ENCODE measurements around the gene HDAC7.

The HDAC7 gene

DNA sequence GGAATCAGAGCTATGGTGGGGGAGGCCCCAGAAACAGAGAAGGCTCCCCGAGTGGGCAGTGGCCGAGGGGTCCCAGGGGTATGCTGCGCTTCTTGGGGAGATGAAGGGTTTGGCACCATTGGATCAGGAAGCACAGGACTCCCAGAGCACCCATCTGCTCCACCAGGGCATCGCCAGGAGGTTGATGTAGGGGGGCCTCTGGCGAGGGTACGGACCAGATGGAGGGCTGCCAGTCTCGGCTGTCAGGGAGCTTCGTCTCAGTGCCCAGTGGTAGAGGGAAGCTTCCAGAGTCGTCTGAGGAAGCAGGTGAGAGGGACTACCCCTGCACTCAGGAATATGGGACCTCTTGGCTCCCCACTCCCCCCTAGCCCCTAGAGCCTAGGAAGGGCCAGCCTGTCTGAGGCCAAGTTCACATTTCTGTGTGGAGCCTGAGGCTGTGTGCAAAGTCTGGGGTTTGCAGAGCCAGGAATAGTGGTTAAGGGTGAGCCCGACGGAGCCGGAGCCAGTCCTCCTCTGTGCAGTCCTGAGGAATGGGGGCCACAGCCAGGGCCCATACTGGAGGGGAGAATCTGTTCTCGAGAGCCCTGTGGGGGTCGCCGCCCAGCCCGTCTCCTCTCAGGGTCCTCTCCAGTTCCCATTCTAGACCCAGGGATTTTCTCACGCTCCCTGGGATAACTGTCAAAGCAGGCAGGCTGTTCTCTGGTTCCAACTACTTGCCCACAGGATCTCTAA, 36.5 kb downstream of the HDAC7 start:
- H3K27me3 Mint-ChIP-seq, result no peaks in the 10 kb centered on the region
- no peak for ATAC-seq (ENCODE audit: low read depth)
- no peak overlapping the region for H3K4me3 Mint-ChIP-seq
- peaks cover 9% of the 10 kb centered on the region for H3K4me1 Mint-ChIP-seq
- peak overlapping the region; percentile 42 for H3K27ac Mint-ChIP-seq
- H3K9me3 Mint-ChIP-seq, result no peaks in the 10 kb centered on the region
- no peak for DNase-seq (ENCODE audit: low spot score in 2 of 2)
- H3K36me3 Mint-ChIP-seq, result peaks cover 27% of the 10 kb centered on the region

DNA sequence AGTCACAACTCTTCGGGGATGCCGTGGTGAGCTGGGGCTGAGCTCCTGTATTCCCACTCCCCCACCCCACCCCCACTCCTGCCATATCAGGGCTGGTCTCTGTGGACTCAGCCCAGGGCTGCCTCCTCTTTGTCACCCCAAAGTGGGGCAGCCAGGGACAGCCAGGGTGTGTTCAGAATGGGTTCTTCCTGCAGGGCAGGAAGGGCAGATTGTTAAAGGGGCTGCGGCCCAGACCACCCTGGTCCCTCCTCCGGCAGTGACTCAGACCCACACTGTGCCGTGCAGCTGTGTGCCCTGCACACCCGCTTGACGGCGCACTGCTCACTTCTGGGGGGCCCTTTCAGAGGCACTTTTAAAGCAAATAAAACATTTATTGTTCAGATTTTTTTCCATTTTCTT, 37.3 kb downstream of the HDAC7 start:
- Mint-ChIP-seq H3K9me3 (no peaks in the 10 kb centered on the region), H3K27ac (peak overlapping the region; percentile 42), H3K36me3 (peaks cover 19% of the 10 kb centered on the region), H3K4me3 (no peak overlapping the region), H3K27me3 (no peaks in the 10 kb centered on the region), H3K4me1 (peaks cover 13% of the 10 kb centered on the region)
- DNase-seq (ENCODE audit: low spot score in 2 of 2) (no peak), ATAC-seq (ENCODE audit: low read depth) (no peak)

DNA sequence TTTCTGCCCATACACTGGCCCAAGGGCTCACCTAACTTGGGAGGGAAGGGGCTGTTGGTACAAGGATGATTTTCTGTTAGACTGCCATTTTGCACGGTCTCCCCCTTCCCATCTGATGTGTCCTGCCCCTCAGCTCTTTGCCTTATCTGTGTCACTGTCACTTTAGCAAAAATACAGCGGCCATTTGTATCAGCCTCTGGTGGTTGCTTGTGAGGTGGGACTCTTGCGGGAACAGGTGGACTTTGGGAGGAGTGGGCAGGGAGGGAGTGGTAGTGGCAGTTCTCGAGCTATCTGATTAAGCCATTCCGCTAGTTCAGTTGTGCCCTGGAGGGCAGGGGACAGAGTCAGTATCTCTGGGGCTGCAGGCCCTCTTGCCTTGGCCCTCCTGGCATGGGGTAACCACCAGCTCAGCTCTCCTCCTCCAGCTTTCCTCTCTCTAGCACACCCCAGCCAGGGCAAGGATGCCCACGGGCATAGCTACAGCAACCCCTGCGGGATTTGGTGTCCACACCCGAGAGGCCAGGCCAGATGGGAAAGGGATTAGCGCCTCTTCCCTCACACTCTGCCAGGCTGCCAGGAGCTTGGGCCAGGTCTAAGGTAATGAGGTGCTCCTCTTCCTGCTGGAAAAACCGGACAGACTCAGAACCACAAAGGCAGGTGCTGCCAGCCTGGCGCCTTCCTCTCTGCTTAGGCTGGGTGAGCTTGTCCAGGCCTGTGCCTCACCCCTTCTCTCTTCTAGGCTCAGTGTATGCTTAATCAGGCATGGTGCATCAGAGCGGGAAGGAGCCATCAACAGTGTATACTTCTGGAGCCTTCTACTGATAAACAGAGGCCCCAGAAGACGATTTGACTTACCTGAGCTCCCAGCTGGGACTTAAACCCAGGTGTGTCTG, 38.0 kb downstream of the HDAC7 start:
- Mint-ChIP-seq H3K4me3 (no peak overlapping the region), H3K36me3 (peaks cover 15% of the 10 kb centered on the region), H3K27me3 (no peaks in the 10 kb centered on the region), H3K27ac (peak overlapping the region; percentile 9), H3K9me3 (no peaks in the 10 kb centered on the region), H3K4me1 (peaks cover 13% of the 10 kb centered on the region)
- no peak for ATAC-seq (ENCODE audit: low read depth)
- DNase-seq (ENCODE audit: low spot score in 2 of 2), result no peak

DNA sequence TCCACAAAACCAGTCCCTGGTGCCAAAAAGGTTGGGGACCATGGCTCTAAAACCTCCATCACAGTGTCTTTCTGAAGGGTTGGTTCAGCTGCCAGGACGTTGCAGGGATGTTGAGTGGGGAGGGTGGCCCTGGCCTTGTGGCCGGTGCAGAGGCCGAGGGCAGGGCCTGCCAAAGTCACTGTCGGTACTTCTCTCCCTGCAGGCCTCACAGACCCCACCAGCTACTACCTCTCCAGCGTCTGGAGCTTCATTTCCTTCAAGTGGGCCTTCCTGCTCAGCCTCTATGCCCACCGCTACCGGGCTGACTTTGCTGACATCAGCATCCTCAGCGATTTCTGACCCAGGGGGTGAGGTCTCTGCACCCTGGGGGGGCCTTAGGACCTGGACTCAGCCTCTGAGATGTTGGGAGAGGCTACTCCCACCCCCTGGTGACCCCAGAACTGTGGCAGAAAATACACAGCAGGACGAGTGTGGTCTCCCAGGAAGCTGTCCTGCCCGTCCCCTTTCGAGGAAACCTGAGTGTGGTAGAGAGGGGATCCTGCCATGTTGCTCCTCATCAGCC, 39.7 kb downstream of the HDAC7 start:
- no peaks in the 10 kb centered on the region for H3K9me3 Mint-ChIP-seq
- H3K4me3 Mint-ChIP-seq, result no peak overlapping the region
- no peaks in the 10 kb centered on the region for H3K27me3 Mint-ChIP-seq
- no peak overlapping the region for H3K27ac Mint-ChIP-seq
- ATAC-seq (ENCODE audit: low read depth) (no peak), DNase-seq (ENCODE audit: low spot score in 2 of 2) (no peak)
- H3K4me1 Mint-ChIP-seq, result peaks cover 23% of the 10 kb centered on the region
- peaks cover 5% of the 10 kb centered on the region for H3K36me3 Mint-ChIP-seq

DNA sequence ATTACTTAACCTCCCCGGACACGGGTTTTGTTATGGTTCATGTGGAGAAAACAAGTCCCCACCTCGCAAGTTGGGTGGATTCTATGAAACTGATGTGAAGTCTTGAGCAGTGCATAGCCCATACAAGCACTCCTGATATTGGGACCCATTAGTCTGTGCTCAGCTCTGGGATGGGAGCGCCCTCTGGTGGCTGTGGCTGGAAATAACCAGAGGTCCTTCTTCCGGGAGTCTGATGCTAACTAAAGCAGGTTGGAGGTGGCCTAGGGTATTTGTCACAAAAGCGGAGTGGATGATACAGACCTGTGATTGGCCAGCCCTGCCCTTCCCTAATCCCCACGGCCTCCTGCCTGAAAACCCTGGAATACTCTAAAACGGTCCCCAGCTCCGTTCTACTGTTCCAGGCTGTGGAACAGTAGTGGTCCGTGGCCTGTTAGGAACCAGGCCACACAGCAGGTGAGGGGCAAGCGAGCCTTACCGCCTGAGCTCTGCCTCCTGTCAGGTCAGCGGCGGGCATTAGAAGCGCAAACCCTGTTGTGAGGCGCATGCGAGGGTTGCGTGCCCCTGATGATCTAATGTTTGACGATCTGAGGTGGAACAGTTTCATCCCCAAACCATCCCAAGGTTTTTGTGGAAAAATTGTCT, 40.3 kb downstream of the HDAC7 start:
- no peaks in the 10 kb centered on the region for H3K27me3 Mint-ChIP-seq

DNA sequence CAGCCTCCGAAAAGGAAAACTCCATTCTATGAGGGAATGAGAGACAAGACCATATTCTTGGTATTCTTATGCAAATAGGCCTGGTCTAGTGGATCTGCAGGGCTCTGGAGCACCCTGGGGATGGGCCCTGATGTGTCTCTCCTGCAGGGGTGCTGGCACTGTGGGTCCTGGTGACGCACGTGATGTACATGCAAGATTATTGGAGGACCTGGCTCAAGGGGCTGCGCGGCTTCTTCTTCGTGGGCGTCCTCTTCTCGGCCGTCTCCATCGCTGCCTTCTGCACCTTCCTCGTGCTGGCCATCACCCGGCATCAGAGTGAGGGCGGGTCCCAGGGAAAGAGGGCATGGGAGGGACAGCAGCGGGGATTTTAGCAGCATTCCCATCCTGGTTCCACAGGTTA, 40.8 kb downstream of the HDAC7 start:
- Mint-ChIP-seq H3K9me3 (no peaks in the 10 kb centered on the region), H3K4me1 (peaks cover 28% of the 10 kb centered on the region), H3K4me3 (no peak overlapping the region), H3K27ac (no peak overlapping the region), H3K27me3 (no peaks in the 10 kb centered on the region), H3K36me3 (peaks cover 3% of the 10 kb centered on the region)
- DNase-seq (ENCODE audit: low spot score in 2 of 2) (no peak), ATAC-seq (ENCODE audit: low read depth) (no peak)

More for the DNA sequence above, 40.3 kb downstream of the HDAC7 start:
- Mint-ChIP-seq H3K27ac (no peak overlapping the region), H3K36me3 (peaks cover 3% of the 10 kb centered on the region), H3K4me1 (peaks cover 27% of the 10 kb centered on the region), H3K9me3 (no peaks in the 10 kb centered on the region), H3K4me3 (no peak overlapping the region)
- DNase-seq (ENCODE audit: low spot score in 2 of 2) (peak; percentile 93 to 94), ATAC-seq (ENCODE audit: low read depth) (peak; percentile 94)

DNA sequence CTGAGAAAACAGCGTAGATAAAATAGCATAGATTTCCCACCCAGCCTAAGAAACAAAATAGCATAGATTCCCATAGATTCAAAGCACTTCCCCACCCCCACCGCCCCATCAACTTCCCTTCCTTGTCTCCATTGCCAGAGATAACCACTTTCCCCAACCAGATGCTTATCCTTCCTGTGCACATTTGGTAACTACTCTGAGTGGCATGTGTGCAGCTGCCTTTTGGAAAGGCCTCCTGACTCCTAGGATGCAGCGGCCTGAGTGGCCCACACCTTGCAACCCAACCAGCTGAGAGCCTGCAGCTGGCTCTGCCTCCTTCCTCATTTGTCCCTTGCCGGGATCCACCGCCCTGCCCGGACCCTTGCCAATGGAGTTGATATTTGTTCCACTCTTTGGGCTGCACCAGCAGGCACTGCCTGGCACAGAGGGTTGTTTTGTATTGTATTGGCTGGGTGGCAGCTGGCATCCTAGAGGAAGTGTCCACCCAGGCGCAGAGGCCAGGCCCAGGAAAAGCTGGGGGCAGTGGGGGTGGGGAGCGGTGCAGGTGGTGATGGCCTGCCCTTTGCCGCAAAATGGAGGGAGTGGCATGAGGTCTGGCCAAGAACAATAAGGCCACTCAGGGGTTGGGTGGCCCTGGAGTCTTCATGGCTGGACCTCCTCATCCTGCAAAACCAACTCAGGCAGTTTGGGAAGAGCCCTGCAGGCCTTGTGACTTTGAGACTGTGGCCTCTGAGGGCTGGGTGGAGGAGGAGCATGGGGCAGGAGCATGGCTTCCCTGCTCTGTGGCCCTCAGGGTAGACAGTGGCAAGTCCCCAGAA, 41.8 kb downstream of the HDAC7 start:
- DNase-seq (ENCODE audit: low spot score in 2 of 2) (no peak), ATAC-seq (ENCODE audit: low read depth) (no peak)
- H3K4me3 Mint-ChIP-seq, result no peak overlapping the region
- H3K9me3 Mint-ChIP-seq, result no peaks in the 10 kb centered on the region
- peaks cover 29% of the 10 kb centered on the region for H3K4me1 Mint-ChIP-seq
- H3K36me3 Mint-ChIP-seq, result peaks cover 3% of the 10 kb centered on the region
- no peak overlapping the region for H3K27ac Mint-ChIP-seq
- no peaks in the 10 kb centered on the region for H3K27me3 Mint-ChIP-seq

DNA sequence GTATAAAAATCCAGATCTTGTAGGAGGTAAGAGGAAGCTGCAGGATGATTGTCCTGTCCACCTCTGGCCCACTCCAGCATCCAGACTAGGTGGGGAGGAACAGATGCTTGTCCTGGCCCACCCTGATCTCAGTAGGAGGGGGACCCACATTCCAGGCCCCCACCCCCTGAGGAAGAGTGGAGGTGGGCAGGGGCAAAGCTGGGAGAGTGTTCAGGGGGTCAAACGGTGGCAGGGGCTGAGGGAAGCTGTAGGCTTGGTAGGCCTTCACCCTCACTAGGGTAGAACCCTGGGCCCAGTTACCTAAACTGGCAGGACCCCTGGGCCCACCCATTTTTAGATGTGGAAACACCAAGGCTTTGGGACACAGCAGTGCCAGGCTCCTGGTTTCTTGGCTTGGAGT, 42.6 kb downstream of the HDAC7 start:
- peaks cover 29% of the 10 kb centered on the region for H3K4me1 Mint-ChIP-seq
- H3K9me3 Mint-ChIP-seq, result no peaks in the 10 kb centered on the region
- H3K36me3 Mint-ChIP-seq, result no peaks in the 10 kb centered on the region
- no peak overlapping the region for H3K27ac Mint-ChIP-seq
- H3K27me3 Mint-ChIP-seq, result no peaks in the 10 kb centered on the region
- no peak for DNase-seq (ENCODE audit: low spot score in 2 of 2)
- no peak for ATAC-seq (ENCODE audit: low read depth)
- H3K4me3 Mint-ChIP-seq, result no peak overlapping the region

DNA sequence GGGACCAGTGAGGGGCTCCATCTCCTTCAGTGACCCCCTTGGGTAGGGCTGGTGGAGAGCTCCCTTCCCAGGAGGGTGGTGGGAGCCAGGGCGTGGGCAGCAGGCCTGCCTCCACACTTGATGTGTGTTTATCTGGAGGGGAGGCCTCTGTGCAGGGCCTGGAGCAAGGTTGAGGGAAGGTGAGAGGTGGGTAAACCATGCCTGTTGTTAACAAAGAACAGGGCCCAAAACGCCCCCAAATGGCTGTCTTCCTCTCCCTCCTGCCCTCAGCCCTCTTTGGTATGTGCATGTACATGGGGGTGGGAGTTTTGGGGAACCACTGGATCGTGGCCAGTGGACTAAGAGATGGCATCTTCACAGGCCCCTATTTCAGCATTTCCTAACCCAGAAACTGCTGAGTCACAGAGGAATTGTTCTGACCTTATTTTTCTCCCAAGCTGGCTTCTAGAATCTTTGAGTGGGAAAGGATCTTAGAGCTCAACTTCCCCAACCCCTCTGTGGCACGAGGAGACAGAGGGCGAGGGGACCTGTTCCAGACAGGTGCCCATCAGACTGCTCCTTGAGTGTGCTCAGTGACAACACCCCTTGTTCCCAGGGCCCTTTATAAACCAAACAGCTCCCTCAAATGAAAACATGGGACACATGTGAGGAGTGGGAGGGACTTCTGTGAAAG, 43.1 kb downstream of the HDAC7 start:
- ATAC-seq (ENCODE audit: low read depth) (no peak), DNase-seq (ENCODE audit: low spot score in 2 of 2) (no peak)
- Mint-ChIP-seq H3K4me1 (peaks cover 29% of the 10 kb centered on the region), H3K9me3 (no peaks in the 10 kb centered on the region), H3K36me3 (no peaks in the 10 kb centered on the region), H3K4me3 (no peak overlapping the region), H3K27ac (no peak overlapping the region), H3K27me3 (no peaks in the 10 kb centered on the region)

DNA sequence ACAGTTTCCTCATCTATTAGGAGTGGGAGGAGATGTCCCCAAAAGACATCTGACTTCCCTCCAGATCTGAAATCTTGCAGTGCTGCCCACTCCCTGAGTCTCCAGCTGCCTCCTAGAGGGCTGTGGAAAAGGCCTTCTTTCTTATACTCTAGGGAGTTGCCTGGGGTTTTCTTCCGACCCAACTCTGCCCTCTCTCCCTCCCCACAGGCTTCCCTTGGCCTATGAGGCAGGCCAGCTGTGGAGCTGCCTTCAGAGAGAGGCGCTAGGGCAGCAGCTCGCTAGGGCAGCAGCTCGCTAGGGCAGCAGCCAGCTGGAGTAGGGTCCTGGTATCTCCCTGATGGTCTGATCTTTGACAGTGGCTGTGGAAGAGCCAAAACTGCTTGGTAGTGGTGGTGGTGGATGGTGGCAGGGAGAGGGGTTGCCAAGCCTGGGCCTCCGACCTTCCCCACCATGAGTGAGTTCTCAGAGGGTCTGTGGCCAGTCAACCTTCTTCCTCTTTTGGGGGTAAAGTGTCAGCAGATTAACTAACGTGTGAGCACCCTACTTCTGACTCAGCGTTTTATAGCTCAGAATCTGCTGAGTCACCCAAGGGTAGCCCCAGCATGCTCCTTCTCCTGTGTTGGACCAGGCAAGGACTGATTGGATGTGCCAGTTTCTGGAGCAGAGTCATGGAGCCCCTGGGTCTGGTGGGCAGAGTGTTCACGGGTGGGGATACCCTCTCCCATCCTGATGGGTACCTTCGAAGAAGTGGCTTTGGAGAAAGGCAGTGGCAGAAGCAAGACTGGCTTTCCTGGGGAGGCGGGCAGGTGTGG, 44.4 kb downstream of the HDAC7 start:
- Mint-ChIP-seq H3K4me3 (peak overlapping the region; percentile 5), H3K9me3 (no peaks in the 10 kb centered on the region), H3K4me1 (peaks cover 29% of the 10 kb centered on the region), H3K27ac (no peak overlapping the region), H3K36me3 (no peaks in the 10 kb centered on the region), H3K27me3 (no peaks in the 10 kb centered on the region)
- DNase-seq (ENCODE audit: low spot score in 2 of 2) (no peak), ATAC-seq (ENCODE audit: low read depth) (no peak)

DNA sequence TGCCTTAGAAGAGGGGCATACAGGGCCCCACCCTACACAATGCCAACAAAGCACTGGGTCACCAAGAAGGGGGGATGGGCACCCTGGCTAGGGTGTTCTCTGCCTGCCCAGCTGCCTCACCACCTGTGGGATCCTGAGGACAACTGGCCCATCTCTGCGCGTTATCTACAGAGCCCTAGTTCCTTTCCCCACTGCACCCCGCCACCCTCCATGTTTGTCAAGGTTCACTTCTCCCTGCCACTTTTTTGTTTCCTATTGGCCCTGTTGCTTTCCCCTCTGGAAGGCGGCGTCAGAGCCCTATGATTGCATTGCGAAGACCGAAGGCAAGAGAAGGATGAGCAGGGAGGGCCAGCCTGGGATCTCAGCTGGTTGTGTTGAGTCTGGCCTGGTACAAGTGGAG, 45.0 kb downstream of the HDAC7 start:
- Mint-ChIP-seq H3K27ac (no peak overlapping the region), H3K27me3 (no peaks in the 10 kb centered on the region), H3K36me3 (no peaks in the 10 kb centered on the region), H3K4me1 (peaks cover 28% of the 10 kb centered on the region), H3K4me3 (peak overlapping the region; percentile 92), H3K9me3 (no peaks in the 10 kb centered on the region)
- ATAC-seq (ENCODE audit: low read depth) (no peak), DNase-seq (ENCODE audit: low spot score in 2 of 2) (no peak)

DNA sequence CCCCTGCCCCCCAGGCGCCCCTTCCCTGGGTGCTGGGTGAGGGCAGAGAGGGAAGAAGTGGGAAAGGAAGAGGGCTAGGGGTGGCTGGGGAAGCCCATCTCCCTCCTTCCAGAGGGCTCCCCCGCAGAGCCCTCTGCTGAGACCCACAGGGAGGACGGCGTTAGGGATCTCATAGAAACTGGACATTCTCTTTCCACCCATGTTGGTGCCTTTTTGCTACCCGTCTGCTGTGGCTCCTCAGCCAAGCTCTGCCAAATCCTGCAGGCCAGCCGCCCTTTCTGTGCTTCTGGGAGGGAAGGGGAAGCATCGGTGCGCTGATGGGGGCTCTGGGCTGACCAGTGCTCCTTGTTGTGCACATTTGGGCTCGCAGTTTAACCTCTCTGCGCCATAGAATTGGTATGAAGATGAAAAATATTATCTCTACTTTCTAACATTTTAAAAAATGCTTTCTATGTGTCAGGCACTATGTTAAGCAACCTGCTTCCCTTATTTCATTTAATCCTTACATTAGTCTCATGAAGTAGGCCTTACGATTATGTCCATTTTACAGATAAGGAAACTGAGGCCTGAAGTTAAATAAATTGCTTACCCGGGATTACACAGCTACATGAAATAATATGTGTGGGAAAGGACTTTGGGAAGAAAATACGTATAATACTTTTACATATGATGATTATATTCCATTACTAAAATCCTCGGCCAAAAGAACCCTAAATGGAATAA, 45.7 kb downstream of the HDAC7 start:
- peak overlapping the region; percentile 92 for H3K4me3 Mint-ChIP-seq
- H3K27me3 Mint-ChIP-seq, result no peaks in the 10 kb centered on the region
- H3K9me3 Mint-ChIP-seq, result no peaks in the 10 kb centered on the region
- H3K4me1 Mint-ChIP-seq, result peaks cover 22% of the 10 kb centered on the region
- no peaks in the 10 kb centered on the region for H3K36me3 Mint-ChIP-seq
- no peak for DNase-seq (ENCODE audit: low spot score in 2 of 2)
- no peak for ATAC-seq (ENCODE audit: low read depth)
- peak overlapping the region; percentile 46 for H3K27ac Mint-ChIP-seq
